ENCODE results near the gene CLTA.

- TF ChIP-seq CTCF (conservative IDR thresholded peaks at IDR 0.05 in 1 of 2, IDR thresholded peaks at IDR 0.05 in 1 of 2; ENCODE audit: extremely low read depth in 1 of 2, insufficient read depth in 1 of 2, low read depth in 1 of 2, low read length in 2 of 2): no peak
- no peak for TF ChIP-seq EZH2 (IDR thresholded peaks at IDR 0.05; ENCODE audit: borderline replicate concordance, low read length)
Observed at GRCh38 chr9:36158917-36159316, 31.8 kb upstream of the CLTA start.

Data from mammary epithelial cell (primary cell).